ENCODE results near the gene CSF1R. TPM values are rescaled to one million over a fixed set of nuclear protein-coding genes. Genes with fewer than 3 reads are reported as not detected.

The CSF1R gene
- total and polyA plus RNA-seq, 2 donors (not counting 3 experiments of a cell fraction or from before 2014, with no cell fraction given): not detected

- Histone ChIP-seq H2AFZ (ENCODE audit: low read depth, low read length) (no peak overlapping the region), H3K9ac (replicated peaks; ENCODE audit: extremely low read depth, insufficient read depth, low read length) (no peak overlapping the region), H3K4me3 (replicated peaks in 1 of 3; ENCODE audit: insufficient read depth in 1 of 3, low read depth in 1 of 3, low read length in 3 of 3) (no peak overlapping the region), H3K9me3 (replicated peaks; ENCODE audit: control insufficient read depth, insufficient read depth, low read length) (no peaks in the 10 kb centered on the region), H3K4me1 (ENCODE audit: control insufficient read depth, extremely low read depth, insufficient read depth, low read length) (peaks cover 3% of the 10 kb centered on the region), H3K79me2 (ENCODE audit: control insufficient read depth, insufficient read depth, low read length) (no peaks in the 10 kb centered on the region), H3K27me3 (ENCODE audit: control insufficient read depth in 2 of 2, insufficient read depth in 2 of 2, low read length in 2 of 2) (peaks cover 4 to 14% of the 10 kb centered on the region in 2 experiments), H3K27ac (ENCODE audit: insufficient read depth, low read depth, low read length) (no peak overlapping the region), H3K4me2 (ENCODE audit: insufficient read depth, low read length) (no peak overlapping the region), H3K9me1 (replicated peaks; ENCODE audit: control insufficient read depth, extremely low read depth, insufficient read depth, low read length) (no peaks in the 10 kb centered on the region), H3K36me3 (ENCODE audit: control insufficient read depth in 2 of 2, extremely low read depth in 1 of 2, insufficient read depth in 2 of 2, low read length in 2 of 2) (no peaks in the 10 kb centered on the region), H4K20me1 (replicated peaks; ENCODE audit: control insufficient read depth, extremely low read depth, insufficient read depth, low read length) (no peaks in the 10 kb centered on the region)
- ChIA-PET POLR2A (no interaction called here), CTCF (interaction anchor here (2.2 to 2.8 kb wide), 2 partner anchors 10 to 14 kb away, joined by 10 to 14 read pairs; no protein-coding TSS in a partner anchor)
- dilution Hi-C loops (cut with MboI; ENCODE audit: extremely low pct_ligation_motif_present, low sequenced_read_pairs): no loop called here
- BruUV-seq (replicated peaks): no TSS peak
- intact Hi-C loops (cut with micrococcal nuclease): no loop called here
- TF ChIP-seq GATA2 (IDR thresholded peaks at IDR 0.05; ENCODE audit: insufficient read depth, insufficient read length, low read depth, low read length) (no peak), POLR2A (IDR thresholded peaks at IDR 0.05; ENCODE audit: low read depth, low read length) (no peak), MYC (IDR thresholded peaks at IDR 0.05; ENCODE audit: low read depth, low read length) (no peak), POLR2AphosphoS5 (IDR thresholded peaks at IDR 0.05; ENCODE audit: insufficient read depth, low read depth, low read length) (no peak)
- TF ChIP-seq, protein P1, sequence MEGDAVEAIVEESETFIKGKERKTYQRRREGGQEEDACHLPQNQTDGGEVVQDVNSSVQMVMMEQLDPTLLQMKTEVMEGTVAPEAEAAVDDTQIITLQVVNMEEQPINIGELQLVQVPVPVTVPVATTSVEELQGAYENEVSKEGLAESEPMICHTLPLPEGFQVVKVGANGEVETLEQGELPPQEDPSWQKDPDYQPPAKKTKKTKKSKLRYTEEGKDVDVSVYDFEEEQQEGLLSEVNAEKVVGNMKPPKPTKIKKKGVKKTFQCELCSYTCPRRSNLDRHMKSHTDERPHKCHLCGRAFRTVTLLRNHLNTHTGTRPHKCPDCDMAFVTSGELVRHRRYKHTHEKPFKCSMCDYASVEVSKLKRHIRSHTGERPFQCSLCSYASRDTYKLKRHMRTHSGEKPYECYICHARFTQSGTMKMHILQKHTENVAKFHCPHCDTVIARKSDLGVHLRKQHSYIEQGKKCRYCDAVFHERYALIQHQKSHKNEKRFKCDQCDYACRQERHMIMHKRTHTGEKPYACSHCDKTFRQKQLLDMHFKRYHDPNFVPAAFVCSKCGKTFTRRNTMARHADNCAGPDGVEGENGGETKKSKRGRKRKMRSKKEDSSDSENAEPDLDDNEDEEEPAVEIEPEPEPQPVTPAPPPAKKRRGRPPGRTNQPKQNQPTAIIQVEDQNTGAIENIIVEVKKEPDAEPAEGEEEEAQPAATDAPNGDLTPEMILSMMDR (IDR thresholded peaks at IDR 0.05; ENCODE audit: extremely low read depth in 1 of 2, insufficient read depth in 1 of 2, low read depth in 1 of 2, low read length in 2 of 2): no peak
- TF ChIP-seq, protein P2, sequence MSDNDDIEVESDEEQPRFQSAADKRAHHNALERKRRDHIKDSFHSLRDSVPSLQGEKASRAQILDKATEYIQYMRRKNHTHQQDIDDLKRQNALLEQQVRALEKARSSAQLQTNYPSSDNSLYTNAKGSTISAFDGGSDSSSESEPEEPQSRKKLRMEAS (IDR thresholded peaks at IDR 0.05; ENCODE audit: insufficient read depth, insufficient read length): no peak
- DNase-seq (ENCODE audit: low read depth, low spot score): no peak
- no peak for FAIRE-seq
These were observed 12.7 kb downstream of the CSF1R start for GRCh38 chr5:150073677-150074076.
